ENCODE measurements around the gene FAM222A. TPM values are rescaled to one million over a fixed set of nuclear protein-coding genes. Genes with fewer than 3 reads are reported as not detected.
A peak's percentile ranks its signal among the peaks of the same experiment; 100 is the strongest.

Gene FAM222A
- total RNA-seq, 1 experiment from 2014 or later, result 1.6 TPM

GRCh38 chr12:109715310-109716091, 1.9 kb downstream of the FAM222A start:
- H3K4me3 Mint-ChIP-seq, result peak overlapping the region; percentile 55
- TF ChIP-seq NR3C1 (CRISPR knock-in tag; conservative IDR thresholded peaks at IDR 0.05; ENCODE audit: low read depth), result no peak
- peak; percentile 93 for TF ChIP-seq ZBTB21 (CRISPR knock-in tag; IDR thresholded peaks at IDR 0.05; ENCODE audit: borderline replicate concordance)
- POLR2A ChIA-PET, result no interaction called here
- no peak for ATAC-seq
- peak; percentile 63 for DNase-seq (ENCODE audit: low spot score)
- CTCF ChIA-PET, result interaction anchor here (0.6 to 2.9 kb wide), 13 partner anchors 15 to 196 kb away, joined by 3 to 30 read pairs (median 4); no protein-coding TSS in a partner anchor
- peaks cover 57% of the 10 kb centered on the region for H3K27me3 Mint-ChIP-seq (ENCODE audit: low read depth)
- no peaks in the 10 kb centered on the region for H3K36me3 Mint-ChIP-seq
- H3K27ac Mint-ChIP-seq, result no peak overlapping the region
- H3K9me3 Mint-ChIP-seq, result no peaks in the 10 kb centered on the region
- H3K4me1 Mint-ChIP-seq, result peaks cover 36% of the 10 kb centered on the region

GRCh38 chr12:109716092-109716479, 2.5 kb downstream of the FAM222A start:
- CTCF ChIA-PET, result interaction anchor here (0.6 to 2.9 kb wide), 4 partner anchors 24 to 118 kb away, joined by 3 to 30 read pairs (median 6); no protein-coding TSS in a partner anchor
- ATAC-seq, result no peak
- TF ChIP-seq SOX15 (CRISPR knock-in tag; IDR thresholded peaks at IDR 0.05) (no peak), NR3C1 (CRISPR knock-in tag; conservative IDR thresholded peaks at IDR 0.05; ENCODE audit: low read depth) (no peak), AFF4 (CRISPR knock-in tag; IDR thresholded peaks at IDR 0.05; ENCODE audit: borderline replicate concordance) (no peak), PRRX2 (CRISPR knock-in tag; IDR thresholded peaks at IDR 0.05) (no peak), SMAD4 (CRISPR knock-in tag; IDR thresholded peaks at IDR 0.05) (no peak), ESRRA (CRISPR knock-in tag; IDR thresholded peaks at IDR 0.05; ENCODE audit: borderline replicate concordance) (no peak), GRHL2 (CRISPR knock-in tag; IDR thresholded peaks at IDR 0.05; ENCODE audit: insufficient replicate concordance, severe bottlenecking) (no peak), FOXP4 (CRISPR knock-in tag; IDR thresholded peaks at IDR 0.05) (no peak), ZNF317 (CRISPR knock-in tag; IDR thresholded peaks at IDR 0.05; ENCODE audit: borderline replicate concordance, low read depth) (no peak), CREM (CRISPR knock-in tag; IDR thresholded peaks at IDR 0.05) (no peak), JUN (CRISPR knock-in tag; IDR thresholded peaks at IDR 0.05) (no peak), ZNF396 (CRISPR knock-in tag; IDR thresholded peaks at IDR 0.05; ENCODE audit: borderline replicate concordance) (no peak), ETV6 (CRISPR knock-in tag; IDR thresholded peaks at IDR 0.05) (no peak), ZNF423 (CRISPR knock-in tag; IDR thresholded peaks at IDR 0.05) (no peak), ARID4B (CRISPR knock-in tag; IDR thresholded peaks at IDR 0.05; ENCODE audit: borderline replicate concordance) (no peak)
- TF ChIP-seq, protein P1, sequence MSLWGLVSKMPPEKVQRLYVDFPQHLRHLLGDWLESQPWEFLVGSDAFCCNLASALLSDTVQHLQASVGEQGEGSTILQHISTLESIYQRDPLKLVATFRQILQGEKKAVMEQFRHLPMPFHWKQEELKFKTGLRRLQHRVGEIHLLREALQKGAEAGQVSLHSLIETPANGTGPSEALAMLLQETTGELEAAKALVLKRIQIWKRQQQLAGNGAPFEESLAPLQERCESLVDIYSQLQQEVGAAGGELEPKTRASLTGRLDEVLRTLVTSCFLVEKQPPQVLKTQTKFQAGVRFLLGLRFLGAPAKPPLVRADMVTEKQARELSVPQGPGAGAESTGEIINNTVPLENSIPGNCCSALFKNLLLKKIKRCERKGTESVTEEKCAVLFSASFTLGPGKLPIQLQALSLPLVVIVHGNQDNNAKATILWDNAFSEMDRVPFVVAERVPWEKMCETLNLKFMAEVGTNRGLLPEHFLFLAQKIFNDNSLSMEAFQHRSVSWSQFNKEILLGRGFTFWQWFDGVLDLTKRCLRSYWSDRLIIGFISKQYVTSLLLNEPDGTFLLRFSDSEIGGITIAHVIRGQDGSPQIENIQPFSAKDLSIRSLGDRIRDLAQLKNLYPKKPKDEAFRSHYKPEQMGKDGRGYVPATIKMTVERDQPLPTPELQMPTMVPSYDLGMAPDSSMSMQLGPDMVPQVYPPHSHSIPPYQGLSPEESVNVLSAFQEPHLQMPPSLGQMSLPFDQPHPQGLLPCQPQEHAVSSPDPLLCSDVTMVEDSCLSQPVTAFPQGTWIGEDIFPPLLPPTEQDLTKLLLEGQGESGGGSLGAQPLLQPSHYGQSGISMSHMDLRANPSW (CRISPR knock-in tag; conservative IDR thresholded peaks at IDR 0.05; ENCODE audit: low read depth), result no peak
- TF ChIP-seq, protein P2, sequence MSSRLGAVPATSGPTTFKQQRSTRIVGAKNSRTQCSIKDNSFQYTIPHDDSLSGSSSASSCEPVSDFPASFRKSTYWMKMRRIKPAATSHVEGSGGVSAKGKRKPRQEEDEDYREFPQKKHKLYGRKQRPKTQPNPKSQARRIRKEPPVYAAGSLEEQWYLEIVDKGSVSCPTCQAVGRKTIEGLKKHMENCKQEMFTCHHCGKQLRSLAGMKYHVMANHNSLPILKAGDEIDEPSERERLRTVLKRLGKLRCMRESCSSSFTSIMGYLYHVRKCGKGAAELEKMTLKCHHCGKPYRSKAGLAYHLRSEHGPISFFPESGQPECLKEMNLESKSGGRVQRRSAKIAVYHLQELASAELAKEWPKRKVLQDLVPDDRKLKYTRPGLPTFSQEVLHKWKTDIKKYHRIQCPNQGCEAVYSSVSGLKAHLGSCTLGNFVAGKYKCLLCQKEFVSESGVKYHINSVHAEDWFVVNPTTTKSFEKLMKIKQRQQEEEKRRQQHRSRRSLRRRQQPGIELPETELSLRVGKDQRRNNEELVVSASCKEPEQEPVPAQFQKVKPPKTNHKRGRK (CRISPR knock-in tag; IDR thresholded peaks at IDR 0.05; ENCODE audit: borderline replicate concordance), result no peak

More at GRCh38 chr12:109716092-109716479, 2.5 kb downstream of the FAM222A start:
- Mint-ChIP-seq H3K4me1 (peaks cover 36% of the 10 kb centered on the region), H3K36me3 (no peaks in the 10 kb centered on the region), H3K27ac (no peak overlapping the region), H3K9me3 (no peaks in the 10 kb centered on the region), H3K4me3 (no peak overlapping the region), H3K27me3 (ENCODE audit: low read depth) (peaks cover 53% of the 10 kb centered on the region)
- POLR2A ChIA-PET, result no interaction called here
- no peak for DNase-seq (ENCODE audit: low spot score)

All from WTC11 (cell line).